ENCODE data around the gene MAP4K1. TPM values are rescaled to one million over a fixed set of nuclear protein-coding genes. Genes with fewer than 3 reads are reported as not detected.
A peak's percentile ranks its signal among the peaks of the same experiment; 100 is the strongest.

Gene MAP4K1
- polyA plus RNA-seq, 2 of the 4 experiments (the other 2 are of a cell fraction), result 1.2 to 2.6 TPM

DNA sequence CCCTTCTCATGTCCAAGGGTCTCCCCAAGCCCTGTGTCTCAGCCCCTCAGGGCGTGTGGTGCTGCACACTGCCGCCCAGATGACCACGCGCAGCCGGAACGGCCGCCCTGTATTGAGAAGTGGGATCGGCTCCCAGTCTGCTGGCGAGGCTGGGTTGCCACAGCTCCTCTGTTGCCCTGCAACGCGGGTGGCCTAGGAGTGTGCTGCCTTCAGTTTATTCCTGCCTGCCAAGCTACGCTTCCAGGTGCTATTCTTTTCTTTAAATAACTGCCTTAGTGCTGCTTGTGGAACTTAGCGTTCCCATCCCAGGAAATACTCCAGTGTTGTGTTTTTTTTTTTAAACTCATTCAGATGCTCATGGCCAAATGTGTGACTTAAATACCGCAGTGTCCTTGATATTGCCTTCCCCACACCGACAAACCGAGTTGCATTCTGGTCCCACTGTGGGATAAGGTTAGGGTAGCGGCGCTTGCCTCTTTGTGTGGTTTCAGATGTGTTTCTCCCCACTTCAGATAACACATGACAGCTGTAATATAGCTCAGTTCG lies 46.3 kb upstream of the MAP4K1 start (continued):
- no peak for TF ChIP-seq FOSL2 (IDR thresholded peaks at IDR 0.05)
- no peak for TF ChIP-seq FOSL2 (CRISPR knock-in tag; IDR thresholded peaks at IDR 0.05)

DNA sequence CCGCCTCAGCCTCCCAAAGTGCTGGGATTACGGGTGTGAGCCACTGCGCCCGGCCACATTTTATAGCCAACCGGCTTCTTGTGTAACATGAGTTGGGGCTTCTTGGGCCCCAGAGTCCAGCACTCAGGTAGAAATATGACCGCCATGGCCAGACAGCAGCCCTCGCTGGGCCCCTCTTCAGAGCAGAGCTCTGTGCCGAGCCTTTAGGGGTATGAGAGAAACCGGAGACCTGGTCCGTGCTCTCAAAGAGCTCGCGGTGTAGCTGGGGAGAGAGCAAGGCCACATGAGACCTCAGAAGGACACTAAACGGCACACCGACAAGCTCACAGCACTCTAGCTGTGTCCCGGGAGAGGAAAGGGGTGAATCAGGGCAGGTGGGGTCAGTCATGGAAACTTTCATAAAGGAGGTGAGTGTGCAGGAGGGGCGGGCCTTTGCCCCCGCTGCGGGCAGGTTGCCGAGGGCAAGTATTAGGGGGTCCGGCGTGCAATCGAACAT lies 45.5 kb upstream of the MAP4K1 start:
- 91% methylated on average over 22 of the region's 22 CpGs for WGBS (ENCODE audit: missing lambda C conversion rate)

DNA sequence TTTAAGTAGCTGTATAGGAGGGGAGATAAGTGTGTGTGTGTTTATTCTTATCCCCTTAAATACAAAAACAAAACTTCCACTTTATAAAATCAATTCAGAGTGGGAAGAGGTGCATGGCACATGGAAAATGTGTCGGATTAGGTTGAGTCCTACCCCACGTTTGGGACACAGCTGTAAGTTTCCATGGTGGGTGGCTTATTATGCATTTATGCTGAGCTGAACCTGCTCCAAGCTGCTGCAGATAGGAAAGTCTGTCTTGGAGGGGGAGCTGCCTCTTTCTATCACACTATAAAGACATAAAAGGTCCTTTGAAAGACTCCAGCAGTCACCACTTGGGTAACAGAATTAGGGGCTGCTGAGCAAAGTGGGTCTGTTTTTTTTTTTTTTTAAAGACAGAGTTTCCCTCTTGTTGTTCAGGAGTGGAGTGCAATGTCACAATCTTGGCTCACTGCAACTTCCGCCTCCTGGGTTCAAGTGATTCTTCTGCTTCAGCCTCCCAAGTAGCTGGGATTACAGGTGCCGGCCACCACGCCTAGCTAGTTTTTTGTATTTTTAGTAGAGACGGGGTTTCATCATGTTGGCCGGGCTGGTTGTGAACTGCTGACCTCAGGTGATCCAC lies 44.9 kb upstream of the MAP4K1 start:
- POLR2A ChIA-PET, result interaction anchor here (0.6 to 1.3 kb wide), 4 partner anchors 13 to 186 kb away, joined by 3 to 4 read pairs (median 4); partner anchors contain the start of gene ACTN4
- Histone ChIP-seq H3K4me3 (no peak overlapping the region), H3K27ac (peak overlapping the region; percentile 47 to 91; a peak in 4 of 6 replicates), H3K4me1 (peaks cover 98% of the 10 kb centered on the region), H3K4me2 (peak overlapping the region; percentile 77), H3K9me3 (no peaks in the 10 kb centered on the region)
- no peak for FAIRE-seq
- 88% methylated on average over 7 of the region's 7 CpGs for WGBS (ENCODE audit: missing lambda C conversion rate)
- CTCF ChIA-PET, result interaction anchor here (0.6 to 20.1 kb wide), 15 partner anchors 8 to 292 kb away, joined by 3 to 336 read pairs (median 4); partner anchors contain the start of genes MRPS12 and SARS2
- no peak for ATAC-seq
- TF ChIP-seq ZFP36 (IDR thresholded peaks at IDR 0.05; ENCODE audit: borderline replicate concordance, partially characterized antibody), result no peak
- TF ChIP-seq, protein P1, sequence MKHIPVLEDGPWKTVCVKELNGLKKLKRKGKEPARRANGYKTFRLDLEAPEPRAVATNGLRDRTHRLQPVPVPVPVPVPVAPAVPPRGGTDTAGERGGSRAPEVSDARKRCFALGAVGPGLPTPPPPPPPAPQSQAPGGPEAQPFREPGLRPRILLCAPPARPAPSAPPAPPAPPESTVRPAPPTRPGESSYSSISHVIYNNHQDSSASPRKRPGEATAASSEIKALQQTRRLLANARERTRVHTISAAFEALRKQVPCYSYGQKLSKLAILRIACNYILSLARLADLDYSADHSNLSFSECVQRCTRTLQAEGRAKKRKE (CRISPR knock-in tag; IDR thresholded peaks at IDR 0.05; ENCODE audit: low read depth), result no peak
- no peak for TF ChIP-seq EHMT2 (IDR thresholded peaks at IDR 0.05; ENCODE audit: low read depth)
- TF ChIP-seq, protein P2, sequence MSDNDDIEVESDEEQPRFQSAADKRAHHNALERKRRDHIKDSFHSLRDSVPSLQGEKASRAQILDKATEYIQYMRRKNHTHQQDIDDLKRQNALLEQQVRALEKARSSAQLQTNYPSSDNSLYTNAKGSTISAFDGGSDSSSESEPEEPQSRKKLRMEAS (IDR thresholded peaks at IDR 0.05), result no peak
- TF ChIP-seq NR3C1 (IDR thresholded peaks at IDR 0.05), result no peak
- TF ChIP-seq HDAC2 (IDR thresholded peaks at IDR 0.05), result no peak
- peak; percentile 8 to 35; a peak in 1 of 5 replicates for TF ChIP-seq JUN (IDR thresholded peaks at IDR 0.05)
- DNase-seq (ENCODE audit: low read depth in 1 of 2, low spot score in 1 of 2), result no peak

More for the DNA sequence above, 45.5 kb upstream of the MAP4K1 start:
- Histone ChIP-seq H3K27ac (peak overlapping the region; percentile 75 to 91; a peak in 4 of 6 replicates), H3K4me1 (peaks cover 98% of the 10 kb centered on the region), H3K4me2 (peak overlapping the region; percentile 77), H3K9me3 (no peaks in the 10 kb centered on the region), H3K4me3 (no peak overlapping the region)
- DNase-seq (ENCODE audit: low read depth in 1 of 2, low spot score in 1 of 2) (no peak), FAIRE-seq (no peak), ATAC-seq (no peak)
- CTCF ChIA-PET, result interaction anchor here (0.7 to 20.1 kb wide), 11 partner anchors 8 to 267 kb away, joined by 3 to 336 read pairs (median 5); partner anchors contain the start of genes MRPS12 and SARS2
- POLR2A ChIA-PET, result interaction anchor here (1.4 kb wide), 1 partner anchor 186 kb away, joined by 4 read pairs; no protein-coding TSS in a partner anchor
- TF ChIP-seq FOXS1 (CRISPR knock-in tag; IDR thresholded peaks at IDR 0.05) (no peak), RARB (CRISPR knock-in tag; IDR thresholded peaks at IDR 0.05) (no peak), RNF2 (IDR thresholded peaks at IDR 0.05; ENCODE audit: borderline replicate concordance, low read depth) (no peak), HOXA7 (CRISPR knock-in tag; IDR thresholded peaks at IDR 0.05) (0 out of 2 replicates have a peak, but pooled peaks have one; percentile 17), JUN (IDR thresholded peaks at IDR 0.05) (0 out of 5 replicates have a peak, but pooled peaks of 1 of the 2 experiments have one; percentile 22)
- TF ChIP-seq, protein P3, sequence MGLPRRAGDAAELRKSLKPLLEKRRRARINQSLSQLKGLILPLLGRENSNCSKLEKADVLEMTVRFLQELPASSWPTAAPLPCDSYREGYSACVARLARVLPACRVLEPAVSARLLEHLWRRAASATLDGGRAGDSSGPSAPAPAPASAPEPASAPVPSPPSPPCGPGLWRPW (IDR thresholded peaks at IDR 0.05), result no peak

DNA sequence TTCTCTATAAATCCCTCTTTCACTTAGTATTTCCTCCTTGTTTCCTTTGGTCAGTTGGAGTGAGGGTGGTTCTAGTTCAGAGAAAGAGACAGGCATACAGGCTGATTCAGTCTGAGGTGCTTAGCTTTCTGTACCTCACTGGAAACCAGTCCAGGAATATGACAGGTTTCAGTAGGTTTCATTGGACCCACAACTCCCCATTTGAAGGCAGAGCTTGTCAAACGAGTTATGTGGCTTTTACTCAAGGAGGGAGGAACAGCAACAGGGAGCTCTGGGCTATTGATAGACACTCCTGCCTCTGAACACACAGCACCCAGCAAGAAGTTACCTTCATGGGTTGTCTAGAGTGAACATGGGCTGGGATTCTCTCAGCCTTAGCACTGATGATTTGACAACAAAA lies 44.2 kb upstream of the MAP4K1 start:
- TF ChIP-seq, protein P1 (CRISPR knock-in tag; IDR thresholded peaks at IDR 0.05; ENCODE audit: low read depth), result no peak
- TF ChIP-seq RARB (CRISPR knock-in tag; IDR thresholded peaks at IDR 0.05), result 0 out of 2 replicates have a peak, but pooled peaks have one; percentile 19
- Histone ChIP-seq H3K9me3 (no peaks in the 10 kb centered on the region), H3K4me3 (no peak overlapping the region), H3K27ac (peak overlapping the region; percentile 47 to 91; a peak in 5 of 6 replicates), H3K4me1 (peaks cover 98% of the 10 kb centered on the region), H3K4me2 (peak overlapping the region; percentile 77)
- CTCF ChIA-PET, result interaction anchor here (0.6 to 20.1 kb wide), 12 partner anchors 13 to 315 kb away, joined by 3 to 336 read pairs (median 6); no protein-coding TSS in a partner anchor
- 25% methylated on average over 1 of the region's 1 CpG for WGBS (ENCODE audit: missing lambda C conversion rate)
- FAIRE-seq (peak; percentile 36), ATAC-seq (no peak), DNase-seq (ENCODE audit: low read depth in 1 of 2, low spot score in 1 of 2) (no peak)
- POLR2A ChIA-PET, result interaction anchor here (0.6 to 1.3 kb wide), 4 partner anchors 12 to 187 kb away, joined by 3 to 4 read pairs (median 4); partner anchors contain the start of gene ACTN4
